A549 (cell line): ENCODE results near the gene PSMC6. TPM values are rescaled to one million over a fixed set of nuclear protein-coding genes. Genes with fewer than 3 reads are reported as not detected.

Experiments used
- polyA plus RNA-seq, 4 experiments: library from polyadenylated mRNA; depleted of rRNA in 3 of 4; stranded (reverse); fragments of >200 nt; fragmentation: RNase III in 1 of 4; extraction: RNeasy Plus Mini Kit Qiagen cat#74134 plus additional on column Dnase treatment in 1 of 4; gene quantifications; 2 replicates in 3 of 4; 3 replicates in 1 of 4; pipeline ENCODE4 v1.2.3, GENCODE V29; 2011 to 2017

Gene PSMC6
- polyA plus RNA-seq, 2 of the 4 experiments (the other 2 are of a cell fraction) = 147 to 180 TPM

Other genes starting within 250 kb of the PSMC6 start
- gene TXNDC16, start 154.7 kb upstream of the PSMC6 start, polyA plus RNA-seq (2011; rRNA removed) = 2.2 and 3.0 TPM in 2 replicates
- gene TXNDC16, start 154.7 kb upstream of the PSMC6 start, polyA plus RNA-seq (2017; fragmentation: RNase III; extraction: RNeasy Plus Mini Kit Qiagen cat#74134 plus additional on column Dnase treatment) = 1.1 to 1.4 TPM (median 1.2 TPM) in 3 replicates
- gene GPR137C, start 154.4 kb upstream of the PSMC6 start, polyA plus RNA-seq (2011; rRNA removed) = 0.19 and 0.21 TPM in 2 replicates
- gene GPR137C, start 154.4 kb upstream of the PSMC6 start, polyA plus RNA-seq (2017; fragmentation: RNase III; extraction: RNeasy Plus Mini Kit Qiagen cat#74134 plus additional on column Dnase treatment) = 0.14 to 0.27 TPM (median 0.22 TPM) in 3 replicates
- gene ERO1A, start 11.6 kb upstream of the PSMC6 start, polyA plus RNA-seq (2011; rRNA removed) = 67.5 and 69.1 TPM in 2 replicates
- 38.1 to 39.4 TPM (median 39.2 TPM) in 3 replicates for gene ERO1A, start 11.6 kb upstream of the PSMC6 start, polyA plus RNA-seq (2017; fragmentation: RNase III; extraction: RNeasy Plus Mini Kit Qiagen cat#74134 plus additional on column Dnase treatment)
- gene STYX, start 23.0 kb downstream of the PSMC6 start, polyA plus RNA-seq (2011; rRNA removed) = 9.1 and 12.0 TPM in 2 replicates
- 6.6 to 7.6 TPM (median 7.6 TPM) in 3 replicates for gene STYX, start 23.0 kb downstream of the PSMC6 start, polyA plus RNA-seq (2017; fragmentation: RNase III; extraction: RNeasy Plus Mini Kit Qiagen cat#74134 plus additional on column Dnase treatment)
- gene GNPNAT1, start 84.4 kb downstream of the PSMC6 start, polyA plus RNA-seq (2011; rRNA removed) = 56.9 and 74.3 TPM in 2 replicates
- 47.4 to 49.5 TPM (median 48.6 TPM) in 3 replicates for gene GNPNAT1, start 84.4 kb downstream of the PSMC6 start, polyA plus RNA-seq (2017; fragmentation: RNase III; extraction: RNeasy Plus Mini Kit Qiagen cat#74134 plus additional on column Dnase treatment)
- gene FERMT2, start 243.8 kb downstream of the PSMC6 start, polyA plus RNA-seq (2011; rRNA removed) = 76.6 and 102 TPM in 2 replicates
- gene FERMT2, start 243.8 kb downstream of the PSMC6 start, polyA plus RNA-seq (2017; fragmentation: RNase III; extraction: RNeasy Plus Mini Kit Qiagen cat#74134 plus additional on column Dnase treatment) = 42.9 to 46.8 TPM (median 44.1 TPM) in 3 replicates